Adrenal gland (tissue), 12 donors: ENCODE results near the gene ARHGEF7. TPM values are rescaled to one million over a fixed set of nuclear protein-coding genes. Genes with fewer than 3 reads are reported as not detected.

Source experiments
- DNase-seq, 7 donors: peaks; one replicate each; pipeline ENCODE4 v3.0.0-alpha.2; 2019 to 2020
- H3K27ac ChIP-seq, 5 donors: fragments of 200-600 bp; sonication (generic) in 4 of 5; 1 replicate in 3 of 5; 2 replicates in 2 of 5; pipeline versions ENCODE4 v1.5.1 to v1.8.0; 2016 to 2020; ENCODE audit warnings: mild to moderate bottlenecking in 1 of 5
- H3K27me3 ChIP-seq: fragments of 200-600 bp; 2 replicates; pipeline ENCODE4 v1.8.0; 2021
- H3K36me3 ChIP-seq, 2 donors: fragments of 200-600 bp; replicated peaks in 1 of 2; 1 replicate in 1 of 2; 2 replicates in 1 of 2; pipeline versions ENCODE4 v1.5.1 to v1.8.0; 2018 to 2022
- H3K4me1 ChIP-seq, 2 donors: fragments of 200-600 bp; replicated peaks in 1 of 2; 1 replicate in 1 of 2; 2 replicates in 1 of 2; pipeline versions ENCODE4 v1.5.1 to v1.8.0; 2018 to 2021
- H3K4me3 ChIP-seq, 4 donors: fragments of 200-600 bp; sonication (generic) in 3 of 4; one replicate each; pipeline ENCODE4 v1.5.1; 2016 to 2018
- H3K9me3 ChIP-seq, 3 donors: fragments of 200-600 bp; sonication (generic) in 1 of 3; replicated peaks in 1 of 3; 1 replicate in 2 of 3; 2 replicates in 1 of 3; pipeline versions ENCODE4 v1.5.1 to v1.8.0; 2016 to 2021
- POLR2A ChIP-seq, 2 donors: fragments of 450-650 bp; IDR thresholded peaks; one replicate each; pipeline ENCODE4 v1.6.1; 2017; ENCODE audit warnings: antibody characterized with exemption in 2 of 2, mild to moderate bottlenecking in 2 of 2, moderate library complexity in 1 of 2
- WGBS, 4 donors: extraction: QIAGEN DNeasy Blood & Tissue Kit in 2 of 4; methylation state at CpG; one replicate each; pipeline versions ENCODE4 v1.1.5 to v1.1.7; 2013 to 2017; 5-methylcytosine and 5-hydroxymethylcytosine counted together
- intact Hi-C, 2 donors: fragments of 100-400 bp; cut with DNase I; formaldehyde crosslinking; loops; one replicate each; pipeline versions ENCODE4 v1.14.1 to v1.15.0; 2022 to 2023
- polyA plus RNA-seq, 3 donors: library from polyadenylated mRNA; stranded (reverse); fragments of 200-250 nt in 2 of 3; fragments of 350-450 nt in 1 of 3; fragmentation: Illumina TruSeq in 1 of 3; extraction: RNeasy Lipid Tissue Mini Kit (QIAGEN cat#74804) in 1 of 3; gene quantifications; one replicate each; pipeline ENCODE4 v1.2.3, GENCODE V29; 2013 to 2014
- total RNA-seq, 9 donors: library from RNA; depleted of rRNA in 4 of 9; stranded (reverse); fragments of >200 nt in 4 of 9; fragments of 120-200 nt in 1 of 9; fragmentation: NEBNext Ultra II Directional in 1 of 9; extraction: Animal tissue kit (Norgen Biotek cat#: 25700) in 1 of 9; gene quantifications; one replicate each; pipeline versions ENCODE4 v1.1.0 to v1.2.4, GENCODE V29; 2013 to 2023
- TF ChIP-seq, protein P1 (sequence below), 6 experiments: fragments of 450-650 bp in 4 of 6; fragments of 200-600 bp in 2 of 6; sonication (generic) in 1 of 6; IDR thresholded peaks; 1 replicate in 5 of 6; 2 replicates in 1 of 6; pipeline versions ENCODE4 v1.5.1 to v1.8.0; 2016 to 2021; ENCODE audit warnings: antibody characterized with exemption in 6 of 6, mild to moderate bottlenecking in 2 of 6, moderate library complexity in 1 of 6
- donor health status: healthy with polysubstance abuse.
- donor health status: Bipolar disorder and iron deficiency.
- donor health status: DM: yes; HTN: yes; CAD: no.
- donor health status: DM: no; HTN: no; CAD: no.
- donor health status: DM: no; HTN: no; CAD: no.
- donor health status: DM: yes; HTN: yes; CAD: no.

The ARHGEF7 gene
- total and polyA plus RNA-seq, 12 donors, result 25.3 to 69.3 (median 53.2) TPM

GRCh38 chr13:111161601-111162600, 46.8 kb downstream of the ARHGEF7 start:
- Histone ChIP-seq H3K9me3 (no peaks in the 10 kb centered on the region), H3K4me3 (no peak overlapping the region), H3K4me1 (peaks cover 6 to 36% of the 10 kb centered on the region in 2 donors), H3K27me3 (no peaks in the 10 kb centered on the region), H3K27ac (no peak overlapping the region), H3K36me3 (no peaks in the 10 kb centered on the region)
- no peak for DNase-seq
- no peak for TF ChIP-seq POLR2A (IDR thresholded peaks at IDR 0.05)
- TF ChIP-seq, protein P1, sequence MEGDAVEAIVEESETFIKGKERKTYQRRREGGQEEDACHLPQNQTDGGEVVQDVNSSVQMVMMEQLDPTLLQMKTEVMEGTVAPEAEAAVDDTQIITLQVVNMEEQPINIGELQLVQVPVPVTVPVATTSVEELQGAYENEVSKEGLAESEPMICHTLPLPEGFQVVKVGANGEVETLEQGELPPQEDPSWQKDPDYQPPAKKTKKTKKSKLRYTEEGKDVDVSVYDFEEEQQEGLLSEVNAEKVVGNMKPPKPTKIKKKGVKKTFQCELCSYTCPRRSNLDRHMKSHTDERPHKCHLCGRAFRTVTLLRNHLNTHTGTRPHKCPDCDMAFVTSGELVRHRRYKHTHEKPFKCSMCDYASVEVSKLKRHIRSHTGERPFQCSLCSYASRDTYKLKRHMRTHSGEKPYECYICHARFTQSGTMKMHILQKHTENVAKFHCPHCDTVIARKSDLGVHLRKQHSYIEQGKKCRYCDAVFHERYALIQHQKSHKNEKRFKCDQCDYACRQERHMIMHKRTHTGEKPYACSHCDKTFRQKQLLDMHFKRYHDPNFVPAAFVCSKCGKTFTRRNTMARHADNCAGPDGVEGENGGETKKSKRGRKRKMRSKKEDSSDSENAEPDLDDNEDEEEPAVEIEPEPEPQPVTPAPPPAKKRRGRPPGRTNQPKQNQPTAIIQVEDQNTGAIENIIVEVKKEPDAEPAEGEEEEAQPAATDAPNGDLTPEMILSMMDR (IDR thresholded peaks at IDR 0.05), result no peak
- WGBS, 4 donors, result 80 to 85% (median 81%) methylated on average over 5 of the region's 5 CpGs
- intact Hi-C loops, result no loop called here

DNA sequence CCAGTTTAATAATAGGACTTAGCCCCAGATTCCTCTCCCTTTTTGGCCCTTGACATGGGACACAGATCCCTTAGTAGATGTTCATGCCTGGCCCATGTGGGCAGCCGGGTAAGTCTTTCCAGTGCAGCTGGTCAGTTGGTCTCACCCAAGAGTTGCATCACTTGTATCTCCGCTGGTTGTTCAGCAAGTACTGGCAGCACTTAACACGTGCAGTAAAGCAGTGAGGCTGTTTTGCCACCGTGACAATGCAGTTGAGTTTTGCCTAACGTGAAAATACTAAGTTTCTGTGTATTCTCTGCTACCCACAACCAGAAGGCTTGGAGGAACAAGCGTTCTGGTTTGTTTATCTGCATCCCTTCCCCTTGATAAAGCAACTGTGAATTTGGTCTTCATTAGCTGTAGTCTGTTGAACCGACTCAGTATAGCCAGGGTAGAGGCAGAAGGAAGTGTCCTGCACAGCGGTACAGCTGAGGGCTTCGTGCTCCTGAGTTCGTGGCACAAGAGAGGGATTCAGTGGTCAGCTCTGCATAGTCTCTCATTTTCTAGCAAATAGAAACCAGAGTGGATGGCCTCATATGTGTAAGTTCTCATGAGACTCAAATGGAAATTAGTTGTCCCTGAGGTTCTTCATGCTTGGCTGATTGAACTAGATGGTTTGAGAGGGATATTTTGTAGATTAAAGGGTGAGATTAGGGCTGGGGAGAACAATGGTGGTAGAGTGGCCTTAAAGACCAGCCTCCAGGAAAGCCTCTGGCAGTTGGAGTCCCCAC, 50.3 kb downstream of the ARHGEF7 start:
- no peak for TF ChIP-seq POLR2A (IDR thresholded peaks at IDR 0.05)
- TF ChIP-seq, protein P1 (IDR thresholded peaks at IDR 0.05), result no peak
- DNase-seq, result no peak
- H3K27ac ChIP-seq, result no peak overlapping the region
- 94 to 98% (median 96%) methylated on average over 10 of the region's 10 CpGs for WGBS, 4 donors
- H3K9me3 ChIP-seq, result no peaks in the 10 kb centered on the region
- no peaks in the 10 kb centered on the region for H3K36me3 ChIP-seq
- H3K4me3 ChIP-seq, result no peak overlapping the region
- intact Hi-C loops, result no loop called here
- no peaks in the 10 kb centered on the region for H3K27me3 ChIP-seq
- H3K4me1 ChIP-seq, result peaks cover 5 to 16% of the 10 kb centered on the region in 2 donors

DNA sequence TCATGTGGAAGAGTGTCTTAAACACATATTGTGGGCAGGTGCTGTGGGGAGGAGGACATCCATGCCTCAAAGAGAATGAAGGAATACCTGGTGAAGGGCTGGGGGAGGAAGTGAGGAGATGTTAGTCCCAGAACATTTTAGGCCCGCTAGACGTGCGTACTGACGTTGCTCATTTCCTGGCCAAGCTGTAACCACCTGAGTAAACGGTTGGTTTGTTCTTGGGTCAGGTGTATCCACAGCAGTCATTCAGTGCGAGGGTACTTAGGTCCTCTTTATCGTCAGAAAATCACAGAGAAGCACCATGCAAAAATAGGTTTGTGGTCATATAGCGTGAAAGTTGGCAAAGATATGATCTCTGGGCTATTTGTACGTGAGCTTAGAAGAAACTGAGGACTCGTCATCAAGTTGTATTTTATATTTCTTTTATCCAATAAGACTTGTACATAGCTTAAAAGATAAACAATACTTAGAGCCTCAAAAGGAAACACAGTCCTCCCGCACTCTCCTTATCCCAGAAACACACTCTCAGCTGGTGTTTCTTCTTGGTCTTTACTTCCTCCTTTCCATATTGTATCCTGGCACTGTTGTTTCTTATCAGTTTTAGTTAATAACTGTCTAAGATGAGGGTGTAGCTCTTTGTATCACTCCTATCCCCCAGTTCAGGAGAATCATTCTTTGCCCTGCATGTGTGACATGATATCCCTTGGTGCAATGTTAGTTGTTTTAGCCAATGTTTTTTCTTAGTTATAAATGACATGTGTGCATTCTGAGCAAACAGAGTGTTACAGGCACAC, 52.0 kb downstream of the ARHGEF7 start:
- H3K4me1 ChIP-seq, result peaks cover 0 to 15% of the 10 kb centered on the region in 2 donors
- no peaks in the 10 kb centered on the region for H3K36me3 ChIP-seq
- DNase-seq, result no peak
- H3K9me3 ChIP-seq, result no peaks in the 10 kb centered on the region
- intact Hi-C loops, result no loop called here
- no peak for TF ChIP-seq POLR2A (IDR thresholded peaks at IDR 0.05)
- TF ChIP-seq, protein P1 (IDR thresholded peaks at IDR 0.05), result no peak
- H3K27ac ChIP-seq, result no peak overlapping the region
- no peak overlapping the region for H3K4me3 ChIP-seq
- WGBS, 4 donors, result 86 to 89% (median 88%) methylated on average over 11 of the region's 11 CpGs
- H3K27me3 ChIP-seq, result no peaks in the 10 kb centered on the region
